Subcutaneous adipose tissue (tissue), 4 donors: Measurements from ENCODE around the gene DLEC1. TPM values are rescaled to one million over a fixed set of nuclear protein-coding genes. Genes with fewer than 3 reads are reported as not detected.

ENCODE experiments used
- CTCF ChIP-seq: fragments of 450-650 bp; IDR thresholded peaks from one replicate; pipeline ENCODE4 v1.5.1; 2016; ENCODE audit warnings: low read depth, mild to moderate bottlenecking, control low read depth, antibody characterized with exemption, moderate library complexity
- total RNA-seq, 4 donors: library from RNA; depleted of rRNA; stranded (reverse); fragments of >200 nt; gene quantifications; one replicate each; pipeline ENCODE4 v1.1.0, GENCODE V29; 2016

The DLEC1 gene
- total RNA-seq, 4 donors from 2014 or later, result 0.85 to 1.3 (median 1.2) TPM

- TF ChIP-seq CTCF, result no peak
Measured at GRCh38 chr3:38016847-38017444, 22.1 kb upstream of the DLEC1 start.

GRCh38 chr3:38017445-38018295 lies 21.3 kb upstream of the DLEC1 start:
- TF ChIP-seq CTCF, result no peak

GRCh38 chr3:38018296-38019266 lies 20.4 kb upstream of the DLEC1 start:
- no peak for TF ChIP-seq CTCF

- TF ChIP-seq CTCF, result no peak
Measured at GRCh38 chr3:38019658-38020341, 19.2 kb upstream of the DLEC1 start.

- no peak for TF ChIP-seq CTCF
Measured at GRCh38 chr3:38020342-38020726, 18.7 kb upstream of the DLEC1 start.

- no peak for TF ChIP-seq CTCF
Measured at GRCh38 chr3:38021196-38021595, 17.8 kb upstream of the DLEC1 start.
